Tibial nerve (tissue), 4 donors: ENCODE measurements around the gene SPTSSB. TPM values are rescaled to one million over a fixed set of nuclear protein-coding genes. Genes with fewer than 3 reads are reported as not detected.

Experiments
- DNase-seq, 2 donors: peaks; one replicate each; pipeline ENCODE4 v3.0.0-alpha.2; 2019; ENCODE audit warnings: low spot score in 2 of 2
- H3K27ac ChIP-seq, 4 donors: fragments of 200-600 bp; sonication (generic) in 3 of 4; one replicate each; pipeline ENCODE4 v1.5.1; 2017 to 2019; ENCODE audit warnings: mild to moderate bottlenecking in 1 of 4
- H3K27me3 ChIP-seq, 2 donors: fragments of 200-600 bp; sonication (generic) in 1 of 2; one replicate each; pipeline versions ENCODE4 v1.5.1 to v1.6.0; 2017 to 2019
- H3K36me3 ChIP-seq, 3 donors: fragments of 200-600 bp; sonication (generic); one replicate each; pipeline ENCODE4 v1.5.1; 2018 to 2019
- H3K4me1 ChIP-seq, 4 donors: fragments of 200-600 bp; sonication (generic) in 3 of 4; one replicate each; pipeline ENCODE4 v1.5.1; 2017 to 2019
- H3K4me3 ChIP-seq, 4 donors: fragments of 200-600 bp; sonication (generic) in 3 of 4; one replicate each; pipeline ENCODE4 v1.5.1; 2017 to 2019; ENCODE audit warnings: mild to moderate bottlenecking in 1 of 4, moderate library complexity in 1 of 4
- H3K9me3 ChIP-seq, 4 donors: fragments of 200-600 bp; sonication (generic) in 3 of 4; one replicate each; pipeline ENCODE4 v1.5.1; 2017 to 2019
- EP300 ChIP-seq, 2 donors: sonication (generic); formaldehyde crosslinking; IDR thresholded peaks; one replicate each; pipeline ENCODE4 v1.6.1; 2017; ENCODE audit warnings: antibody characterized with exemption in 2 of 2, mild to moderate bottlenecking in 1 of 2
- POLR2A ChIP-seq, 2 donors: fragments of 450-650 bp; IDR thresholded peaks; one replicate each; pipeline ENCODE4 v1.6.1; 2017; ENCODE audit warnings: antibody characterized with exemption in 2 of 2, mild to moderate bottlenecking in 2 of 2, moderate library complexity in 2 of 2
- WGBS, 2 donors: methylation state at CpG; one replicate each; pipeline ENCODE4 v1.1.5; 2018; 5-methylcytosine and 5-hydroxymethylcytosine counted together
- total RNA-seq, 4 donors: library from RNA; depleted of rRNA; stranded (reverse); fragments of >200 nt; gene quantifications; one replicate each; pipeline ENCODE4 v1.1.0, GENCODE V29; 2016
- TF ChIP-seq, protein P1 (sequence below), 5 experiments: fragments of 200-600 bp in 3 of 5; fragments of 450-650 bp in 2 of 5; sonication (generic) in 3 of 5; IDR thresholded peaks; one replicate each; pipeline ENCODE4 v1.5.1; 2016 to 2019; ENCODE audit warnings: antibody characterized with exemption in 5 of 5, mild to moderate bottlenecking in 3 of 5, moderate library complexity in 2 of 5

The SPTSSB gene, protein sequence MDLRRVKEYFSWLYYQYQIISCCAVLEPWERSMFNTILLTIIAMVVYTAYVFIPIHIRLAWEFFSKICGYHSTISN
- total RNA-seq = under 1 TPM in 1 of 4 donors, not detected in 3; 0.63 TPM

DNA sequence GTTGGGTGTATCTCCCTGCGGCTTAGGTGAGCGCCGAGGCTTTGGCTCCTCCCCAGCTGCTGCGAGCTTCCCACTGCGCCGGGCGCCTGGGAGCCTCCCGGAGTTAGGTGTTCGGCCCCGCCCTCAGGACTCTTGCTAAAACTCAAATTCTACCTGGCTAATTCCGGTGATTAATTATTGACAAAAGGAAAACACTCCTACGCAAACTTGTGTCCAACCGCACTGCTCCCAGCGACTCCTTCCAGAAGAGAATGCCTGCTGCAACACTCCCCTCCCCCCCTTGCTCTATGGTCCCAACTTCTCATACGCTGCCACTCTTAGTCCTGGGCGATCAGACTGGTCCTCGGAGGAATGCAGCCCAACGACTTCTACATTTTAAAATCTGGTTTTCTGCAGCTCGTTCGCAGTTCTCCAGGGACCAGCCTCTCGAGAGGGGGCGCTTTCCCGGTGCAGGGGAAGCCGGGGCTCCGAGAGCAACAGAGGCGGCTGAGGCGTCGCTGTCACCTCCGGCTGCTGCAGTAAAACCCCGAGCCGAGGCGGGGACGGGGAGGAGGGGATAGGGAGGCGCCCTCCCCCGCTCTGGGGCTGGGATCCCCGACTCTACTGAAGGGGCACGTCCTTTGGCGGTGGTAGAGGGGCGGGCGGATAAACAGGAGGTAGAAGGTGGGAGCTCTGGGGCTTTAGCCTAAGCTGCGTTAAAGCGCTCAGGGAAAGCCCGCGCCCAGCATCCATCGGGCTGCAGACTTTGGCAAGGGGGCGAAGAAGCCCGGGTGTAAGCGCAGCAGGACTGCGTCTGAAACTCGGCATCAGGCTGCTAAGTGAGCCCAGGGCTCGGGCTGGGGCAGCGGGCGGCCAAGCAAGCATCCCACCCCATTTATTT is at the start of gene SPTSSB:
Gene SPTSSB (minus strand): TSS at position 77 of the 880 bp plus-strand sequence. CDS start 25,194 bp downstream, outside the sequence.
- Histone ChIP-seq H3K9me3 (no peaks in the 10 kb centered on the region), H3K27ac (no peak within 1 kb of the TSS), H3K4me1 (peaks cover 0 to 21% (median 8%) of the 10 kb centered on the region in 4 donors), H3K27me3 (peaks cover 0 to 31% of the 10 kb centered on the region in 2 donors), H3K36me3 (no peaks in the 10 kb centered on the region), H3K4me3 (peak within 1 kb of the TSS; percentile 32 to 55 (median 38))
- WGBS, 2 donors = 1% methylated on average over 48 to 53 of the region's 53 CpGs
- no peak for DNase-seq
- TF ChIP-seq EP300 (IDR thresholded peaks at IDR 0.05) = no peak
- no peak for TF ChIP-seq POLR2A (IDR thresholded peaks at IDR 0.05)
- TF ChIP-seq, protein P1, sequence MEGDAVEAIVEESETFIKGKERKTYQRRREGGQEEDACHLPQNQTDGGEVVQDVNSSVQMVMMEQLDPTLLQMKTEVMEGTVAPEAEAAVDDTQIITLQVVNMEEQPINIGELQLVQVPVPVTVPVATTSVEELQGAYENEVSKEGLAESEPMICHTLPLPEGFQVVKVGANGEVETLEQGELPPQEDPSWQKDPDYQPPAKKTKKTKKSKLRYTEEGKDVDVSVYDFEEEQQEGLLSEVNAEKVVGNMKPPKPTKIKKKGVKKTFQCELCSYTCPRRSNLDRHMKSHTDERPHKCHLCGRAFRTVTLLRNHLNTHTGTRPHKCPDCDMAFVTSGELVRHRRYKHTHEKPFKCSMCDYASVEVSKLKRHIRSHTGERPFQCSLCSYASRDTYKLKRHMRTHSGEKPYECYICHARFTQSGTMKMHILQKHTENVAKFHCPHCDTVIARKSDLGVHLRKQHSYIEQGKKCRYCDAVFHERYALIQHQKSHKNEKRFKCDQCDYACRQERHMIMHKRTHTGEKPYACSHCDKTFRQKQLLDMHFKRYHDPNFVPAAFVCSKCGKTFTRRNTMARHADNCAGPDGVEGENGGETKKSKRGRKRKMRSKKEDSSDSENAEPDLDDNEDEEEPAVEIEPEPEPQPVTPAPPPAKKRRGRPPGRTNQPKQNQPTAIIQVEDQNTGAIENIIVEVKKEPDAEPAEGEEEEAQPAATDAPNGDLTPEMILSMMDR (IDR thresholded peaks at IDR 0.05) = no peak

DNA sequence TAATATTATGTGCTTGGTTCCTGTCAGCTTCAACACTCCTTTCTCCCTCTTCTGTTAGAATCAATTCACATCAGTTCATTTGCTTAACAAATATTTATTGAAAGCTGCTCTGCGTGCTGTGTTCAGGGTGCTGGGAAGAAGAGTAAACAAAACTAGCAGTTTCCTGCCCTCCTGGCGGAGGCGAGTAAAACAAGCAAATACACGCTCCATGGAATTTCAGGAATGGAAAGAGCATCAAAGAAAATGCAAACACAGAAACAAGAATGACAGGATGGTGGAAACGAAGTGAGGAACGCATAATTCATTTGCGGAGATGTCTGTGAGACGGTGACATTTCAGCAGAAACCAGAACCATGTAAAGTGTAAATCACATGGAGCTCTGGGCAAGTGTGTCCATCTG is 49.4 kb upstream of the SPTSSB start:
- WGBS, 2 donors = 32 to 41% methylated on average over 8 of the region's 8 CpGs
- H3K4me3 ChIP-seq = no peak overlapping the region
- H3K36me3 ChIP-seq = no peaks in the 10 kb centered on the region
- TF ChIP-seq POLR2A (IDR thresholded peaks at IDR 0.05) (no peak), EP300 (IDR thresholded peaks at IDR 0.05) (no peak)
- TF ChIP-seq, protein P1 (IDR thresholded peaks at IDR 0.05) = no peak
- no peaks in the 10 kb centered on the region for H3K9me3 ChIP-seq
- peaks cover 0 to 20% (median 4%) of the 10 kb centered on the region in 4 donors for H3K4me1 ChIP-seq
- no peak overlapping the region for H3K27ac ChIP-seq
- DNase-seq = no peak
- no peaks in the 10 kb centered on the region for H3K27me3 ChIP-seq

DNA sequence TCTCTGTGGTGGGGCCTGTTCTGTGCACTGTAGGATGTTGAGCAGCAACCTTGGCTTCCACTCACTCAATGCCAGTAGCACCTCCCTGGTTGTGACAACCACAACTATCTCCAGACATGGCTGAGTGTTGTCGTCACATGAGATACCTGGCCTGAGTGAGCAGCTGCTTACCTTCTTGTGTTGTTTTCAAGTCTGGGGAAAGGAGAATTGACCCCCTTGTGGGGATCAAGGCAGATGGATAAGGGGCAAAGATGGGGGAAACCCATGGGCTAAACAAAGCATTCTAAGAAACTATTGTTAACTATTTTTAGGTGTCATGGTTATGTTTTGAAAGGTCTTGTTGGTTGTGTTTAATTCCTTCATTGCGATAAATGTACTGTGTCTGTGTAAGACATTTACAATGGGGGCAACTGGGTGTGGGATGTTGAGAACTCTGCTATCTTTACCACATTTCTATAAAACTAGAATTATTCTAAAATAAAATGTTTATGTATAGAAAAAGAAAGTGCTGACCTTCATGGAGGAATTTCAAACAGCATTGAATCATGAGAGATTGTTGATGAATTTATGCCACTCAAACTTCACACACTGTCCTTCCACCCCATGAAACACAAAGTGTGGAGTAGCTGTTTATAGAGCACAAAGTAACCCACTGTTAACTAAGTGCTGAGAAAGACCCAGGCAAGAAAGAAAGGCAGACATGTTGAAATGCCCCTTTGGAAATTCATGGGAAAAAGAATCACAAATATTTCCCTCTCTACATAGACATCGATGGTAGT is 48.4 kb upstream of the SPTSSB start:
- no peak overlapping the region for H3K4me3 ChIP-seq
- H3K4me1 ChIP-seq = peaks cover 0 to 30% (median 4%) of the 10 kb centered on the region in 4 donors
- H3K27ac ChIP-seq = no peak overlapping the region
- WGBS, 2 donors = 85 to 87% methylated on average over 3 of the region's 3 CpGs
- no peak for DNase-seq
- no peaks in the 10 kb centered on the region for H3K27me3 ChIP-seq
- no peaks in the 10 kb centered on the region for H3K9me3 ChIP-seq
- TF ChIP-seq EP300 (IDR thresholded peaks at IDR 0.05) (no peak), POLR2A (IDR thresholded peaks at IDR 0.05) (no peak)
- TF ChIP-seq, protein P1 (IDR thresholded peaks at IDR 0.05) = no peak
- no peaks in the 10 kb centered on the region for H3K36me3 ChIP-seq

DNA sequence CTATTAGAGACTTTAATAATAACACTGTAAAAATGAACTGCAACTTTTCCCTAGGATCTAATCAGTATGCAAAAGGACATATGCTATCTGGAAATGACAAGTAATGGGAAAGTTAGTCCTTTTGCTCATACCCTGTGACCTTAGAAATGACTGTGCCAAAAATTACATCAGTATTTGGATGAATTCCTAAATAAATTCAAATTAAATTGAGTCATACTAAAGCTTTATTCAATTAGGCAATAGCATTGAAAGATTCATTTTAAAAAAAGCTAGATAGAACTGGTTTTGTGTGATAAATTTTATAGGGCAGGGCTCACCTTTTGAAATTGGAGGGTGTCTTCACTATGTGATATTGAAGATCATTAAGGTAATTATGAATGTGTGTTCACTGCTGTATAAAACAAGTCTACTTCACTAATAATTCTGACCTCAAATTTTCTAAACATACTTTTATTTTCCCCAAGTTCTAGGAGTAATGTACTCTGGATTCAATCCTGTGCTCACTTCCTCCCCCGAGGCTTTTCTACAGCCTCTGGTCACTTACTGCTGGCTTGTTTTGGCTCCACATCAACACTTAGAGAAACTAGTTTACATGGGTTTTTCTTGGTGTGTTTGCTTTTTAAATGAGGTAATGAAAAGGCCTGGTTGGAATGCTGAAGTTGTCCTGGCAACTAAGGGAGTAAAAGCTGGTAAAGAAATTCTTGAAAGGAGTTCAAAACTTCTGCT is 44.4 kb upstream of the SPTSSB start:
- DNase-seq = peak in 1 of 2 donors; percentile 10
- no peaks in the 10 kb centered on the region for H3K27me3 ChIP-seq
- H3K27ac ChIP-seq = peak overlapping the region in 3 of 4 donors; percentile 41 to 69 (median 67)
- H3K4me3 ChIP-seq = no peak overlapping the region
- 0 to 3% methylated on average over 1 of the region's 1 CpG for WGBS, 2 donors
- no peaks in the 10 kb centered on the region for H3K36me3 ChIP-seq
- TF ChIP-seq EP300 (IDR thresholded peaks at IDR 0.05) (no peak), POLR2A (IDR thresholded peaks at IDR 0.05) (no peak)
- TF ChIP-seq, protein P1 (IDR thresholded peaks at IDR 0.05) = no peak
- peaks cover 0 to 28% (median 5%) of the 10 kb centered on the region in 4 donors for H3K4me1 ChIP-seq
- H3K9me3 ChIP-seq = no peaks in the 10 kb centered on the region
